Tibial nerve (tissue), 4 donors: ENCODE results near the gene USP16.

Experiments
- CTCF ChIP-seq, 5 experiments: fragments of 200-600 bp in 3 of 5; fragments of 450-650 bp in 2 of 5; sonication (generic) in 3 of 5; IDR thresholded peaks; one replicate each; pipeline ENCODE4 v1.5.1; 2016 to 2019; ENCODE audit warnings: antibody characterized with exemption in 5 of 5, mild to moderate bottlenecking in 3 of 5, moderate library complexity in 2 of 5
- EP300 ChIP-seq, 2 donors: sonication (generic); formaldehyde crosslinking; IDR thresholded peaks; one replicate each; pipeline ENCODE4 v1.6.1; 2017; ENCODE audit warnings: antibody characterized with exemption in 2 of 2, mild to moderate bottlenecking in 1 of 2
- POLR2A ChIP-seq, 2 donors: fragments of 450-650 bp; IDR thresholded peaks; one replicate each; pipeline ENCODE4 v1.6.1; 2017; ENCODE audit warnings: antibody characterized with exemption in 2 of 2, mild to moderate bottlenecking in 2 of 2, moderate library complexity in 2 of 2

- no peak for TF ChIP-seq CTCF (IDR thresholded peaks at IDR 0.05)
- no peak for TF ChIP-seq POLR2A (IDR thresholded peaks at IDR 0.05)
- TF ChIP-seq EP300 (IDR thresholded peaks at IDR 0.05), result no peak
These were observed 56.0 kb downstream of the USP16 start for GRCh38 chr21:29080454-29080941.
